GM12878 (cell line): ENCODE data around the gene ALG5. TPM values are rescaled to one million over a fixed set of nuclear protein-coding genes. Genes with fewer than 3 reads are reported as not detected.

Source experiments
- ATAC-seq: fragments of 200-7000 bp; cut with Tn5 transposase; 3 replicates; pipeline ENCODE4 v1.9.1; 2020; ENCODE audit warnings: mild to moderate bottlenecking, moderate library complexity
- BruUV-seq: library from RNA; stranded (reverse); fragments of 400-500 nt; replicated peaks from 2 replicates; lab custom pipeline; 2021; lab: Mats Ljungman, UMichigan
- CTCF ChIA-PET: fragments of 300-600 bp; sonication (Branson Sonifier 250); formaldehyde crosslinking; extraction: SDS; loops from one replicate; lab custom pipeline; 2021; ENCODE audit warnings: inconsistent platforms; lab: Yijun Ruan, JAX
- POLR2A ChIA-PET: fragments of 350-600 bp; formaldehyde crosslinking; extraction: SDS; loops from one replicate; lab custom pipeline; 2021; ENCODE audit warnings: inconsistent platforms; lab: Charles Lee
- RAD21 ChIA-PET: fragments of 300-600 bp; sonication (Branson Sonifier 250); formaldehyde crosslinking; loops from one replicate; lab custom pipeline; 2023; ENCODE audit warnings: antibody characterized with exemption; ENCODE audit not compliant: unreplicated experiment; lab: Charles Lee
- SMC1A ChIA-PET: fragments of 300-600 bp; sonication (Branson Sonifier 250); formaldehyde crosslinking; loops from one replicate; lab custom pipeline; 2023; ENCODE audit not compliant: unreplicated experiment, uncharacterized antibody; lab: Charles Lee
- DNase-seq: peaks from one replicate; pipeline ENCODE4 v3.0.0-alpha.2; 2011; ENCODE audit warnings: low read depth, low spot score
- FAIRE-seq: peaks from 3 replicates; lab custom pipeline; 2011; peaks lifted over from hg19 to GRCh38; lab: Jason Lieb, UNC
- H2AFZ ChIP-seq: 2 replicates; pipeline ENCODE4 v1.6.0; 2011; ENCODE audit warnings: low read depth, low read length, control low read depth; ENCODE audit not compliant: control insufficient read depth
- H3K27ac ChIP-seq: 2 replicates; pipeline ENCODE4 v1.5.1; 2011; ENCODE audit warnings: control low read depth; ENCODE audit not compliant: control insufficient read depth, insufficient read depth
- H3K27me3 ChIP-seq, 2 experiments: replicated peaks in 1 of 2; 2 replicates each; pipeline versions ENCODE4 v1.6.0 to v1.6.1; 2011; ENCODE audit warnings: low read length in 1 of 2; ENCODE audit not compliant: control insufficient read depth in 2 of 2, insufficient read depth in 2 of 2
- H3K36me3 ChIP-seq, 2 experiments: 2 replicates each; pipeline ENCODE4 v1.5.1; 2011; ENCODE audit warnings: low read length in 1 of 2; ENCODE audit not compliant: control insufficient read depth in 2 of 2, insufficient read depth in 2 of 2
- H3K4me1 ChIP-seq: 2 replicates; pipeline ENCODE4 v1.6.1; 2011; ENCODE audit warnings: mild to moderate bottlenecking, low read length, moderate library complexity, mixed read lengths; ENCODE audit not compliant: control insufficient read depth, insufficient read depth
- H3K4me2 ChIP-seq: 2 replicates; pipeline ENCODE4 v1.6.0; 2011; ENCODE audit warnings: control low read depth; ENCODE audit not compliant: control insufficient read depth, insufficient read depth
- H3K4me3 ChIP-seq: fragments of 200-600 bp; sonication (generic); 2 replicates; pipeline ENCODE4 v1.5.1; 2016
- H3K79me2 ChIP-seq: 2 replicates; pipeline ENCODE4 v1.6.0; 2011; ENCODE audit warnings: low read length; ENCODE audit not compliant: control insufficient read depth, insufficient read depth
- H3K9ac ChIP-seq: 2 replicates; pipeline ENCODE4 v1.8.0; 2011; ENCODE audit warnings: low read length, control low read depth, mixed read lengths; ENCODE audit not compliant: control insufficient read depth, insufficient read depth
- H3K9me3 ChIP-seq: replicated peaks from 3 replicates; pipeline ENCODE4 v1.5.1; 2011; ENCODE audit warnings: mild to moderate bottlenecking, low read length; ENCODE audit not compliant: control insufficient read depth, insufficient read depth
- H4K20me1 ChIP-seq: 2 replicates; pipeline ENCODE4 v1.6.0; 2011; ENCODE audit not compliant: control insufficient read depth, insufficient read depth
- CEBPB ChIP-seq, 2 experiments: fragments of 150-350 bp in 1 of 2; IDR thresholded peaks; 2 replicates each; pipeline ENCODE4 v1.6.1; 2012 to 2014; ENCODE audit warnings: low read depth in 2 of 2, low read length in 2 of 2, borderline replicate concordance in 1 of 2, inconsistent platforms in 1 of 2
- JUNB ChIP-seq: IDR thresholded peaks from 2 replicates; pipeline ENCODE4 v1.6.1; 2016; ENCODE audit warnings: antibody characterized with exemption, mild to moderate bottlenecking
- MYB ChIP-seq: fragments of 150-350 bp; IDR thresholded peaks from 2 replicates; pipeline ENCODE4 v1.6.1; 2014; ENCODE audit warnings: mild to moderate bottlenecking, low read depth, low read length, borderline replicate concordance
- POLR2A ChIP-seq: IDR thresholded peaks from 2 replicates; pipeline ENCODE4 v1.6.1; 2011; ENCODE audit warnings: low read depth, mild to moderate bottlenecking, low read length
- POU2F2 ChIP-seq: IDR thresholded peaks from 3 replicates; pipeline ENCODE4 v1.6.1; 2011; ENCODE audit warnings: low read depth, mild to moderate bottlenecking, low read length, borderline replicate concordance
- RBBP5 ChIP-seq: fragments of 200-600 bp; sonication (generic); conservative IDR thresholded peaks from 2 replicates; pipeline ENCODE4 v1.6.1; 2016
- RELA ChIP-seq: fragments of 450-650 bp; IDR thresholded peaks from 2 replicates; pipeline ENCODE4 v1.8.0; 2014; ENCODE audit warnings: borderline replicate concordance; ENCODE audit not compliant: partially characterized antibody
- REST ChIP-seq: IDR thresholded peaks from 2 replicates; pipeline ENCODE4 v1.6.1; 2012; ENCODE audit warnings: mild to moderate bottlenecking, low read depth, low read length
- STAT1 ChIP-seq: fragments of 450-650 bp; conservative IDR thresholded peaks from 2 replicates; pipeline ENCODE4 v1.6.1; 2014; ENCODE audit warnings: antibody characterized with exemption, mild to moderate bottlenecking
- YBX1 ChIP-seq: fragments of 450-650 bp; IDR thresholded peaks from 2 replicates; pipeline ENCODE4 v1.6.1; 2016; ENCODE audit warnings: antibody characterized with exemption
- ZNF274 ChIP-seq: IDR thresholded peaks from one replicate; pipeline ENCODE4 v1.8.0; 2011; ENCODE audit not compliant: insufficient read length, insufficient read depth
- ZNF384 ChIP-seq: IDR thresholded peaks from 2 replicates; pipeline ENCODE4 v1.6.1; 2012; ENCODE audit warnings: low read depth, mild to moderate bottlenecking, low read length, improper control_type of control experiment, borderline replicate concordance
- WGBS: methylation state at CpG from one replicate; pipeline ENCODE4 v1.1.6; 2016; ENCODE audit warnings: low lambda C conversion rate; ENCODE audit not compliant: insufficient replicate concordance, insufficient coverage; ENCODE audit errors: missing lambda C conversion rate; 5-methylcytosine and 5-hydroxymethylcytosine counted together
- in situ Hi-C: fragments of 300-500 bp; cut with MboI; formaldehyde crosslinking; loops from 9 replicates; pipeline ENCODE4 v1.14.3; 2018; ENCODE audit warnings: mixed read lengths
- intact Hi-C: fragments of 100-400 bp; cut with micrococcal nuclease; formaldehyde crosslinking; loops from one replicate; pipeline ENCODE4 v1.14.2; 2022; ENCODE audit not compliant: unreplicated experiment
- polyA plus RNA-seq, 11 experiments: library from polyadenylated mRNA; depleted of rRNA in 4 of 11; unstranded in 6 of 11; stranded (reverse) in 5 of 11; fragments of >200 nt; fragmentation: Nextera tagmentation in 4 of 11; fragmentation: Illumina TruSeq in 1 of 11; extraction: Ambion mirVana in 4 of 11; extraction: Trizol in 1 of 11; gene quantifications; 1 replicate in 1 of 11; 2 replicates in 10 of 11; pipeline versions ENCODE4 v1.2.1 to v1.2.3, GENCODE V29; 2011 to 2016; ENCODE audit warnings: inconsistent platforms in 2 of 11, missing spikeins in 2 of 11, low read depth in 1 of 11
- total RNA-seq, 4 experiments: library from RNA; depleted of rRNA in 3 of 4; stranded (reverse); fragments of >200 nt in 3 of 4; fragmentation: Illumina TruSeq in 1 of 4; extraction: Trizol in 1 of 4; gene quantifications; 2 replicates each; pipeline versions ENCODE4 v1.2.1 to v1.2.3, GENCODE V29; 2013 to 2021
- TF ChIP-seq, protein P1 (sequence below): fragments of 450-650 bp; IDR thresholded peaks from 2 replicates; pipeline ENCODE4 v1.6.1; 2017; ENCODE audit warnings: mild to moderate bottlenecking, moderate library complexity

ALG5 gene
- total and polyA plus RNA-seq, 10 of the 15 experiments (the other 5 are each of a cell fraction or from before 2014, with no cell fraction given), result 23.9 to 82.2 (median 42.5) TPM

GRCh38 chr13:36959456-36960116 lies 39.6 kb downstream of the ALG5 start:
- no peaks in the 10 kb centered on the region for H3K79me2 ChIP-seq
- no peaks in the 10 kb centered on the region for H3K27me3 ChIP-seq
- no peaks in the 10 kb centered on the region for H3K9me3 ChIP-seq
- TF ChIP-seq, protein P1, sequence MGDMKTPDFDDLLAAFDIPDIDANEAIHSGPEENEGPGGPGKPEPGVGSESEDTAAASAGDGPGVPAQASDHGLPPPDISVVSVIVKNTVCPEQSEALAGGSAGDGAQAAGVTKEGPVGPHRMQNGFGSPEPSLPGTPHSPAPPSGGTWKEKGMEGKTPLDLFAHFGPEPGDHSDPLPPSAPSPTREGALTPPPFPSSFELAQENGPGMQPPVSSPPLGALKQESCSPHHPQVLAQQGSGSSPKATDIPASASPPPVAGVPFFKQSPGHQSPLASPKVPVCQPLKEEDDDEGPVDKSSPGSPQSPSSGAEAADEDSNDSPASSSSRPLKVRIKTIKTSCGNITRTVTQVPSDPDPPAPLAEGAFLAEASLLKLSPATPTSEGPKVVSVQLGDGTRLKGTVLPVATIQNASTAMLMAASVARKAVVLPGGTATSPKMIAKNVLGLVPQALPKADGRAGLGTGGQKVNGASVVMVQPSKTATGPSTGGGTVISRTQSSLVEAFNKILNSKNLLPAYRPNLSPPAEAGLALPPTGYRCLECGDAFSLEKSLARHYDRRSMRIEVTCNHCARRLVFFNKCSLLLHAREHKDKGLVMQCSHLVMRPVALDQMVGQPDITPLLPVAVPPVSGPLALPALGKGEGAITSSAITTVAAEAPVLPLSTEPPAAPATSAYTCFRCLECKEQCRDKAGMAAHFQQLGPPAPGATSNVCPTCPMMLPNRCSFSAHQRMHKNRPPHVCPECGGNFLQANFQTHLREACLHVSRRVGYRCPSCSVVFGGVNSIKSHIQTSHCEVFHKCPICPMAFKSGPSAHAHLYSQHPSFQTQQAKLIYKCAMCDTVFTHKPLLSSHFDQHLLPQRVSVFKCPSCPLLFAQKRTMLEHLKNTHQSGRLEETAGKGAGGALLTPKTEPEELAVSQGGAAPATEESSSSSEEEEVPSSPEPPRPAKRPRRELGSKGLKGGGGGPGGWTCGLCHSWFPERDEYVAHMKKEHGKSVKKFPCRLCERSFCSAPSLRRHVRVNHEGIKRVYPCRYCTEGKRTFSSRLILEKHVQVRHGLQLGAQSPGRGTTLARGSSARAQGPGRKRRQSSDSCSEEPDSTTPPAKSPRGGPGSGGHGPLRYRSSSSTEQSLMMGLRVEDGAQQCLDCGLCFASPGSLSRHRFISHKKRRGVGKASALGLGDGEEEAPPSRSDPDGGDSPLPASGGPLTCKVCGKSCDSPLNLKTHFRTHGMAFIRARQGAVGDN, result no peak
- TF ChIP-seq POLR2A (no peak), STAT1 (no peak), YBX1 (no peak), POU2F2 (no peak), REST (no peak), ZNF274 (no peak), RELA (no peak), ZNF384 (no peak), CEBPB (IDR thresholded peaks at IDR 0.05; ENCODE audit: borderline replicate concordance in 1 of 2, low read depth in 2 of 2, low read length in 2 of 2) (no peak), RBBP5 (no peak), MYB (no peak), JUNB (no peak)
- TF ChIP-seq, all 136 proteins: peak for 0
- H2AFZ ChIP-seq, result no peak overlapping the region
- ChIA-PET CTCF (interaction anchor here (0.8 to 1.6 kb wide), 3 partner anchors 10 to 85 kb away, joined by 3 read pairs; no protein-coding TSS in a partner anchor), SMC1A (interaction anchor here (1.5 kb wide), 1 partner anchor 14 kb away, joined by 4 read pairs; no protein-coding TSS in a partner anchor), POLR2A (no interaction called here), RAD21 (no interaction called here)
- H3K4me2 ChIP-seq, result no peak overlapping the region
- no peak overlapping the region for H3K27ac ChIP-seq
- no TSS peak for BruUV-seq
- FAIRE-seq, result no peak
- intact Hi-C loops (no loop called here), in situ Hi-C loops (no loop called here)
- no peak overlapping the region for H3K9ac ChIP-seq
- H4K20me1 ChIP-seq, result 0 out of 2 replicates have a peak, but pooled peaks cover 3% of the 10 kb centered on the region
- 95% methylated on average over 2 of the region's 2 CpGs for WGBS
- no peaks in the 10 kb centered on the region; the same call in 1 of the 2 replicates for H3K4me1 ChIP-seq
- no peak overlapping the region for H3K4me3 ChIP-seq
- DNase-seq, result no peak
- no peak for ATAC-seq
- H3K36me3 ChIP-seq, result peaks cover 0 to 12% of the 10 kb centered on the region in 2 experiments
